GM18861 (cell line): ENCODE data around the gene ADAMTS3.

Experiments used
- ATAC-seq: cut with Tn5 transposase; IDR thresholded peaks from one replicate; pipeline ENCODE4 v1.9.1; 2021; ENCODE audit not compliant: unreplicated experiment

ADAMTS3 gene

DNA sequence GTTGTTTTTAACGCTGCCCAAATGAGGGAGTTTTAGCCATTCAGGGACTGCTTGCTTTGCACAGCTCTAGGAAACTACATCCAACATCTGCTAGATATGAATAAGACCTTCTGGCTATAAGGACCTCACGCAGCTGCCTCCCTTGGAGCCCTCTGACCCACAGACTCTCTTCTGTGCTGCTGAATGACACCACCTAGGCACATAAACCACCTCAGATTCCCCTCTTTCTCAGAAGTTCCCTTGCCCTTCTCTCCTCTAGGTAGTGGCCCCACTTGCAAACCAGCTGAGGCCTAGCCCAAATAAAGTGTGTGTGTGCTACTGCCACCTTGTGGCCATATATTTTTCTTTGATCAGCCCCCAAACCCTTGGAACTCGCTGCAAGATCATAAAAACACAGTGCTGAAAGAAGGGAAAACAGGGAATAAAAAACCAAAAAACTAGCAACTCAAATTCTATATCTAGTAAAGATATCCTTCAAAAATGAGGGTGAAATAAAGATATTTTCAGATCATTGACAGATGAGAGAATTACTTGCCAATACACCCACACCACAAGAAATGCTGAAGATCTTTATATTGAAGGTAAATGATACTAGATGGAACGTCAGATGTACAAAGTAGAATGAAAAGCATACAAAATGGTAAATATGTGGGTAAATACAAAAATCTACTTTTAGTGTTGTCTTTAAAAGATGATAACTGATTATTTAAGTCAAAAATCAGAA lies 265.9 kb downstream of the ADAMTS3 start:
- peak; percentile 89 for ATAC-seq

DNA sequence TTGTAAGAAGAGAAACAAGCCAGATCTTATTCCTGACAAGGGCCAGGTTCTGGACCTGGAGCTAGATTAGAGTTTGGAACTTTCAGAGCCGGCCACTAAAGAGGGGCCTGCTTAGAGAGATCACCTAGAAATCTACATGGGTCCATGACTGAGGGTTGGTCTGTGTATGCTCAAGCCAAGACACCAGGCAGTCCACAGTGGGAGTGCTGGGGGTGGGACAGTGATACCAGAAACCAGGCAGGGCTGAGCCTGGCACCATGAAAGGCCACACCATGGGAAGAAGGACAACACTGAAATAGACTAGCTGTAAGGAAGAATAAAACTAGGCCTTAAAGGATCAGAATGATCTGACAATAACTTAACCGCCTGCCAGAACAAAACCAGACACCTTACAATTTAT lies 267.3 kb downstream of the ADAMTS3 start:
- ATAC-seq: no peak

DNA sequence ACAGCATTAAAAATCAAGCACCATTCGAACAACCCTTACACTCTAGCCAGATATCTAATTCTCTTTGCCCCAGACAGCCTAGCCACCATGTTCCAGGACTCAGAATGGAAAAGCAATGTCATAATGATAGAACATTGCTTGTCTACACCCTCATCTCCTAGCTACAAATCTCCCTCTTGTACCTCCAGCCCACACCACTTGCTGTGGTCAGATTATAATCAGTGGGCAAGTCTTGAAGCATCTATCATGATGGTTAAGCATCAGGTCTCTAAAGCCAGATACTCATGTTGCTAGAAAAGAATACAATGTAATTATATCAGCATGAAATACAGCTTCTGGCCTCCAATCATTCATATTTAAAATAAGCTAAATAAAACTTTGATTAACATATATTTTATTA lies 268.9 kb downstream of the ADAMTS3 start:
- no peak for ATAC-seq

DNA sequence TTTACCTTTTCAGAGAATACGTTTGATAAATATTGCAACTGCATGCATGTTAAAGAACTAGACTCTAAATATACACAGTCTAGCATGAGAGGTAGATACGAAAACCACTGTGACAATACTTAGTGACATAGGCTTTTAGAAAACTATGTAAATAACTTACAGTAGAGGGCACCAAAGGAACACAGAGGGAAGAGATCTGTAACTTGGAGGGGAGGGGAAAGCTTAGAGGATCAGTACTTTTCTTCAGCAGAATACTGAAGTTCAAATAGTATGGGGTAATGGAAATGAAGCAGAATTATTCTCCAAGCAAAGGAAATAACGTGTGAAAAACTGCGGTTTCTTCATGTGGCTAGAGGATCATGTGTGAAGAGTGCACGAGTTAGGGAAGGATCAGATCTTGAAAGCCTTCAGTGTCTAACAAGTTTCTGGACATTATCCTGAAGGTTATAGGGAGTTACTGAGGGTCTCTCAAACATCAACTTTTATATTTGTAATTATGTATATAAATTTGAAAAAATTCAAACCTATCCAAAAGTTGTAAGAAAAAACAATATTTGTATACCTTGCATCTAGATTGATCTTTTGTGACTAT lies 273.0 kb downstream of the ADAMTS3 start:
- peak; percentile 71 for ATAC-seq

DNA sequence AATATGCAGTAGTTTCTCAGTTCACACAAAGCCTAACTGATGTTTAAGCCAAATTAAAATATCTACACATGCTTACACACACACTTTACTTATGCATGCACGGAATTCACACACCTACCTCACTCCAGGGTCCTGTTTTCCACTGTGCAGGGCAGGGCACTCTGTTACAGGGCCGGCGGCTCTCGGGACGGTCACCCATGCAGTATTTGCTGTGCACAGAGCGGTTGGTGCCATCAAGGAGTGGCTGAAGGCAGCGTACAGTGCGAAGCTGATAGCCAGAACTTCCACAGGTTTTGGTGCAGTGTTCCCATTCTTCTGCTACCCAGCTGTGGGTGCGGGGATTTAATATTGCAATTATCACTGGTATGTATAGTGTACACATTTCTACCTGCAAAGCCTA lies 278.3 kb downstream of the ADAMTS3 start:
- no peak for ATAC-seq

DNA sequence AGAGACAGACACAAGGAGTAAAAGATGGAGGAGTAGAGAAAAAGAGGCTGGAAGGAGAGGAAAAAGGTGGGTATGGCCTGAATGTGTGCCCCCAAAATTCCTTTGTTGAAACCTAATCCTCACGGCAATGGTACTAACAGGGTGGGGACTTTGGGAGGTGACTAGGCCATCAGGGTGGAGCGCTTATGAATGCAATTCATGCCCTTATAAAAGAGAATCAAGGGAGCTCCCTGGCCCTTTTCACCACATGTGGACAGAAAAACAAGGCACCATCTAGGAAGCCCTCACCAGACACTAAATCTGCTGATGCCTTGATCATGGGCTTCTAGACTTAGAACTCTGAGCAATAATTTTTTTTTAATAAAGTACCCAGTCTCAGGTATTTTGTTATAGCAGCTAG lies 282.1 kb downstream of the ADAMTS3 start:
- no peak for ATAC-seq

DNA sequence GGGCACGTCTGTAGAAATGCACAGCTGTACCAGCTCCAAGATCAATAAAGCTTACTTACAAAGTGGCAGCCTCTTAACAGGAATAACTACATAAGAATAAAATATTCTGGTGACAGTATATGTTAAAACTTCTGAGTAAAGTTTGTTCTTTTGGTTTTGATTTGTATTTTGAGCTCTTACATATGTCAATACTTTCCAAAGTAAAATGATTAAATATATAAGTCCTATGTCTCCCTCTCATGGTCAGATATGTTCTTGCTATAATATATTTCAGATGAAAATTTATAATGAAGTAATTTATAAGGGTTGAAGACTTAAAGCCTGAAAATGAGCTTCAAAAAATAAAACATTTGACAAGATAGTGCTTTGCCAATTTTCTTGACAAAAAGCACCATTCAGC lies 282.8 kb downstream of the ADAMTS3 start:
- ATAC-seq: no peak

DNA sequence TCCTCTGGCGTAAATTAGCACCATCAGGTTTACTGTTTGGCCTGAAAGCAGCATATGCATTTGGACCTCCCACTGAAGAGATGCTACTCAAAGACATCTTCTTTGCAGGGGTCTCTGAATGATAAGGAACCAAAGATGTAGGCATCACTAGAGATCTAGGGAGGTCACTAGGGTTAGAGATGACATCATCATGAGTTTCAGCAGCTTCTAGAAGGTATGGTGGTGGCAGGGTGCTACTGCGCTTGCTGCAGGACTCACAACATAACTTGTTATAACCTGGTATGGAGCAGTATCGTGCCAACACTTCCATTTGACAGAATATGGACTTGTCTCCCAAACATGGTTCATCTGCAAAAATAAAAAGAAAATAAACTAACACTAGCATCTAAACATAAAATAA lies 285.7 kb downstream of the ADAMTS3 start:
- no peak for ATAC-seq

DNA sequence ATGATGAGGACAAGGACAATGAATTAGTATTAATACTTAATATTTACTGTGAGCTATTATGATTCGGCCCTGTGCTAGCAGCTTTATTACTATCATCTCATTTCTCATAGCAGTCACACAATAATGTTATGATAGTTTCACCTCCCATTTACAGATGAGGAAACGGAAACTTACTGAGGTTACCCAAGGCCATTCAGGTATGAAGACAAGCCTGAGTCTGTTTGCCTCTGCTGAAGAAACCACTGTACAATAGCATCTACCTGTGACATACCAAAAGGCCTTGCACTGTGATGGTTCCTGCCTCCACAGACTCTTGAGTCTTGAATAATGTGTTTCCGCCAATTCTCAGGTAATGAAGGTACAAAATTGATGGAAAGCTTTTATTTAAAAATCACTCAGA lies 288.8 kb downstream of the ADAMTS3 start:
- ATAC-seq: no peak

DNA sequence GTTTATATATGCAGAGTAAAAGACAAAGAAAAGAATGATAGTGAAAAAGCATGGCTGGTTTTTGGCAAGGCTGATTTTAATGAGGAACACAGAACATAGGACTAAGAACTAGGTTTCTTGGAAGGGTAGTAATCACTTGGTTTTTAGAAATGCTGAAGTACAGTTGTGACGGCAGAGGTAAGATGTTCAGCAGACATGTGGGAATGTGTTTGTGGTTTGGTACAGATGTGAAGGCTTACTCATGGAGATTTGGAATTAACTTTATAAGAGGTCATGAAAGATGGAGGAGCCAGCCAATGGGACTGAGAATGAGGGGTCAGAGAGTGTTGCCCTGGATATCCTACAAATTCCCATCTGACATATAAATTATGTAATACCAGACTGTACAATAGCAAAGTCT lies 293.6 kb downstream of the ADAMTS3 start:
- ATAC-seq: no peak

DNA sequence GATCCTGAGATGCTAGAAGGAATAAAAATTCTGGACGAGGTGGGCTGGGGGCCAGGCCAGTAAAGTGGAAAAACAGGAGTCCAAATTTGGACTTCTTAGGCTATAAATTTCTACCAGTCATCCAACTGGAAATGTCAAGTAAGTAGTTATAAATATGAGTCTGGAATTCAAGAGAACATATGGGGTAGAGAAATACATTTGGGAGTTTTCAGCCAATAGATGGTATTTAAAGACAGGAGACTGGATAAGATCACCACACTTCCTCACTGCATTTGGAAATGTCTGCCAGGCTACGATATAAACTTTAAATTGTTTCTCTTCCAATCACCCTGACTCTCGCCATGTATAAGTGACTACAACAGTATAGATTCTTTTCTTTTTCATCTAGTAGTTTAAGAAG lies 294.8 kb downstream of the ADAMTS3 start:
- ATAC-seq: no peak

DNA sequence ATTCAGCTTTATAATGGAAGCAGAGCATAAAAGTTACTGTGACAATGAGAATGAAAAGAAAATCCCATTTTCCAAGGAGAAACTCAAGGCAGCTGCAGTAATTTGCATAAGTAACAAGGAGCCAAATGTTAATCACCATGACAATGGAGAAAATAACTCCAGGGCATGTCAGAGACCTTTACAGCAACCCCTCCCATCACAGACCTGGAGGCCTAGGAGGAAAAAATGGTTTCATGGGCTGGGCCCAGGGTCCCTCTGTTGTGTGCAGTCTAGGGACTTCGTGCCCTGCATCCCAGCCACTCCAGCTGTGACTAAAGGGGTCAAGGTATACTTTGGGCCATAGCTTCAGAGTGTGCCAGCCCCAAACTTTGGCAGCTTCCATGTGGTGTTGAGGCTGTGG lies 313.8 kb downstream of the ADAMTS3 start:
- no peak for ATAC-seq

DNA sequence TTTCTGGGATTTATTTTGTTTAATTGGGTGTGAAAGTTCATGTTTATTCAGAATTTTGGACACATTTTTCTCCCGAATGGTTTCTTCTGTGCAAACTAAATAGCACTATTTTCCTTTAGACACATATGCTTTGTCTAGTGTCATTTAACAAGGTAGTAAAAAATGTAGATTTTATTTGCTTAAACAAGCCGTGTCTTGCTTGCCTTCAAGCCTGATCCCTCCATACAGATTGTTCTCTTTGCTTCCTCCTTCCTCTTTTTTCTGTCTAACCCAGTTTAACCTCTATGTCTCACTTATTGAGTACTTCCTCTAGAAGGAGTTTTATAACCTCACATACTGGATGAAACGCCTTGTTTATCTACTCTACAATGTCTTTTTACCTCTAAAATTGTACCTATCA lies 325.4 kb downstream of the ADAMTS3 start:
- no peak for ATAC-seq

DNA sequence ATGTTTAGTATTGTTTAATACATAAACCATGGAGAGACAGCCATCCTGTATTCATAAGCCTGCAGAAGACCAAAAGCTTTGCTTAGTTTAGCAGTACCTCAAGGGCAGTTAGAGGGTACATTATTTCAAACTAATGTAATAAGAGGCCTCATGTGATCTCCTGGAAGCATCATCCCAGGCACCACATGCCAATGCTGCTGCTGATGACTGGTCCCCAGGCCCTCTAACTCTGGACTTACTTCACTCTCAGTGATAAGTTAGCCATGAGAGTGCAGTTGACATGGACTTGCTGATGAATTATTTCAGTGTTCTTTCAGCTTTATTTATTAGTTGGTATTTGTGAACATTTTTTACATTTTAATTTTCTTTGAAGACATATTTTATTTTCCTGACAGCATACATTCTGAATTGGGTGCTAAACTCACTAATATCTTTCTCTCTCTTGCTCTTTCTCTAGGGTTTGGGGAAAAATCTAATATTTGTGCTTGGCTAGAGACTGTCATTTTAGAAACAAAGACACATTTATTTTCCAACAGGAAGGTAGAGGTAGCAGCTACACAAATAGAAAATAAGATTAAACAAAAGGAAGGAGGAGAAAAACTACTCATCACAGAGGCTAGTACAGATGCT lies 329.4 kb downstream of the ADAMTS3 start:
- no peak for ATAC-seq
